ENCODE results near the gene GPC5. TPM values are rescaled to one million over a fixed set of nuclear protein-coding genes. Genes with fewer than 3 reads are reported as not detected.

Gene GPC5
- total and polyA plus RNA-seq, 2 of the 8 experiments (the other 6 are each of a cell fraction or from before 2014, with no cell fraction given): 0.20 to 0.39 TPM

DNA sequence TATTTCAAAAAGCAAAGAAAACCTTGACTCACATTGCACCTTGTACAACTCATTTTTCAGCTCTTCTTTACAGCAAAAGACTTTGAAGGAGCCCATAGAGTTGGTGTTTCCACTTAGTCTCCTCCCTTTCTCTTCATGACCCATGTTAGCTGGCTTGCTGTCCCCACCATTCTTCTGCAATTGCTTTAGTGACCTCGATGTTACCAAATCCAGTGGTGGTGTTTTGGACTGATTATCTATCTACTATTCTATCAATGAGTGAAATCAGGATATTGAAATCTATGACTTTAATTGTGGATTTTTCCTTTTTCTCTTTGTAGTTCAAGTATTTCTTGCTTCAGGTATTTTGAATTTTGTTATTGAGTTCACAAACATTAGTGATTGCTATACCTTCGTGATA, 197.3 kb downstream of the GPC5 start (continued):
- TF ChIP-seq, protein P1, sequence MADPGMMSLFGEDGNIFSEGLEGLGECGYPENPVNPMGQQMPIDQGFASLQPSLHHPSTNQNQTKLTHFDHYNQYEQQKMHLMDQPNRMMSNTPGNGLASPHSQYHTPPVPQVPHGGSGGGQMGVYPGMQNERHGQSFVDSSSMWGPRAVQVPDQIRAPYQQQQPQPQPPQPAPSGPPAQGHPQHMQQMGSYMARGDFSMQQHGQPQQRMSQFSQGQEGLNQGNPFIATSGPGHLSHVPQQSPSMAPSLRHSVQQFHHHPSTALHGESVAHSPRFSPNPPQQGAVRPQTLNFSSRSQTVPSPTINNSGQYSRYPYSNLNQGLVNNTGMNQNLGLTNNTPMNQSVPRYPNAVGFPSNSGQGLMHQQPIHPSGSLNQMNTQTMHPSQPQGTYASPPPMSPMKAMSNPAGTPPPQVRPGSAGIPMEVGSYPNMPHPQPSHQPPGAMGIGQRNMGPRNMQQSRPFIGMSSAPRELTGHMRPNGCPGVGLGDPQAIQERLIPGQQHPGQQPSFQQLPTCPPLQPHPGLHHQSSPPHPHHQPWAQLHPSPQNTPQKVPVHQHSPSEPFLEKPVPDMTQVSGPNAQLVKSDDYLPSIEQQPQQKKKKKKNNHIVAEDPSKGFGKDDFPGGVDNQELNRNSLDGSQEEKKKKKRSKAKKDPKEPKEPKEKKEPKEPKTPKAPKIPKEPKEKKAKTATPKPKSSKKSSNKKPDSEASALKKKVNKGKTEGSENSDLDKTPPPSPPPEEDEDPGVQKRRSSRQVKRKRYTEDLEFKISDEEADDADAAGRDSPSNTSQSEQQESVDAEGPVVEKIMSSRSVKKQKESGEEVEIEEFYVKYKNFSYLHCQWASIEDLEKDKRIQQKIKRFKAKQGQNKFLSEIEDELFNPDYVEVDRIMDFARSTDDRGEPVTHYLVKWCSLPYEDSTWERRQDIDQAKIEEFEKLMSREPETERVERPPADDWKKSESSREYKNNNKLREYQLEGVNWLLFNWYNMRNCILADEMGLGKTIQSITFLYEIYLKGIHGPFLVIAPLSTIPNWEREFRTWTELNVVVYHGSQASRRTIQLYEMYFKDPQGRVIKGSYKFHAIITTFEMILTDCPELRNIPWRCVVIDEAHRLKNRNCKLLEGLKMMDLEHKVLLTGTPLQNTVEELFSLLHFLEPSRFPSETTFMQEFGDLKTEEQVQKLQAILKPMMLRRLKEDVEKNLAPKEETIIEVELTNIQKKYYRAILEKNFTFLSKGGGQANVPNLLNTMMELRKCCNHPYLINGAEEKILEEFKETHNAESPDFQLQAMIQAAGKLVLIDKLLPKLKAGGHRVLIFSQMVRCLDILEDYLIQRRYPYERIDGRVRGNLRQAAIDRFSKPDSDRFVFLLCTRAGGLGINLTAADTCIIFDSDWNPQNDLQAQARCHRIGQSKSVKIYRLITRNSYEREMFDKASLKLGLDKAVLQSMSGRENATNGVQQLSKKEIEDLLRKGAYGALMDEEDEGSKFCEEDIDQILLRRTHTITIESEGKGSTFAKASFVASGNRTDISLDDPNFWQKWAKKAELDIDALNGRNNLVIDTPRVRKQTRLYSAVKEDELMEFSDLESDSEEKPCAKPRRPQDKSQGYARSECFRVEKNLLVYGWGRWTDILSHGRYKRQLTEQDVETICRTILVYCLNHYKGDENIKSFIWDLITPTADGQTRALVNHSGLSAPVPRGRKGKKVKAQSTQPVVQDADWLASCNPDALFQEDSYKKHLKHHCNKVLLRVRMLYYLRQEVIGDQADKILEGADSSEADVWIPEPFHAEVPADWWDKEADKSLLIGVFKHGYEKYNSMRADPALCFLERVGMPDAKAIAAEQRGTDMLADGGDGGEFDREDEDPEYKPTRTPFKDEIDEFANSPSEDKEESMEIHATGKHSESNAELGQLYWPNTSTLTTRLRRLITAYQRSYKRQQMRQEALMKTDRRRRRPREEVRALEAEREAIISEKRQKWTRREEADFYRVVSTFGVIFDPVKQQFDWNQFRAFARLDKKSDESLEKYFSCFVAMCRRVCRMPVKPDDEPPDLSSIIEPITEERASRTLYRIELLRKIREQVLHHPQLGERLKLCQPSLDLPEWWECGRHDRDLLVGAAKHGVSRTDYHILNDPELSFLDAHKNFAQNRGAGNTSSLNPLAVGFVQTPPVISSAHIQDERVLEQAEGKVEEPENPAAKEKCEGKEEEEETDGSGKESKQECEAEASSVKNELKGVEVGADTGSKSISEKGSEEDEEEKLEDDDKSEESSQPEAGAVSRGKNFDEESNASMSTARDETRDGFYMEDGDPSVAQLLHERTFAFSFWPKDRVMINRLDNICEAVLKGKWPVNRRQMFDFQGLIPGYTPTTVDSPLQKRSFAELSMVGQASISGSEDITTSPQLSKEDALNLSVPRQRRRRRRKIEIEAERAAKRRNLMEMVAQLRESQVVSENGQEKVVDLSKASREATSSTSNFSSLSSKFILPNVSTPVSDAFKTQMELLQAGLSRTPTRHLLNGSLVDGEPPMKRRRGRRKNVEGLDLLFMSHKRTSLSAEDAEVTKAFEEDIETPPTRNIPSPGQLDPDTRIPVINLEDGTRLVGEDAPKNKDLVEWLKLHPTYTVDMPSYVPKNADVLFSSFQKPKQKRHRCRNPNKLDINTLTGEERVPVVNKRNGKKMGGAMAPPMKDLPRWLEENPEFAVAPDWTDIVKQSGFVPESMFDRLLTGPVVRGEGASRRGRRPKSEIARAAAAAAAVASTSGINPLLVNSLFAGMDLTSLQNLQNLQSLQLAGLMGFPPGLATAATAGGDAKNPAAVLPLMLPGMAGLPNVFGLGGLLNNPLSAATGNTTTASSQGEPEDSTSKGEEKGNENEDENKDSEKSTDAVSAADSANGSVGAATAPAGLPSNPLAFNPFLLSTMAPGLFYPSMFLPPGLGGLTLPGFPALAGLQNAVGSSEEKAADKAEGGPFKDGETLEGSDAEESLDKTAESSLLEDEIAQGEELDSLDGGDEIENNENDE (IDR thresholded peaks at IDR 0.05; ENCODE audit: insufficient replicate concordance, low read length): no peak
- TF ChIP-seq SUZ12 (IDR thresholded peaks at IDR 0.05; ENCODE audit: low read length): no peak
- no peak for TF ChIP-seq BACH1 (IDR thresholded peaks at IDR 0.05; ENCODE audit: low read length)
- TF ChIP-seq HDAC2 (IDR thresholded peaks at IDR 0.05; ENCODE audit: borderline replicate concordance in 1 of 2, low read depth in 2 of 2, low read length in 2 of 2): no peak
- no peak for TF ChIP-seq POU5F1 (IDR thresholded peaks at IDR 0.05; ENCODE audit: low read depth, low read length)

Data from H1 (cell line).